H9 (cell line): ENCODE data around the gene NEURL1. TPM values are rescaled to one million over a fixed set of nuclear protein-coding genes. Genes with fewer than 3 reads are reported as not detected.

Source experiments
- DNase-seq: peaks from one replicate; pipeline ENCODE4 v3.0.0-alpha.2; 2017
- H2AFZ ChIP-seq: one replicate; pipeline ENCODE4 v1.6.1; 2013; ENCODE audit warnings: mild to moderate bottlenecking, low read length, control low read depth, moderate library complexity
- H2AK5ac ChIP-seq: 2 replicates; pipeline ENCODE4 v1.6.1; 2013; ENCODE audit warnings: low read length, control low read depth, mixed read lengths; ENCODE audit not compliant: insufficient read length
- H2BK120ac ChIP-seq: one replicate; pipeline ENCODE4 v1.6.1; 2013; ENCODE audit warnings: low read depth, mild to moderate bottlenecking, low read length, control low read depth, inconsistent platforms; ENCODE audit not compliant: poor library complexity, severe bottlenecking
- H2BK12ac ChIP-seq: 2 replicates; pipeline ENCODE4 v1.6.1; 2013; ENCODE audit warnings: low read length, control low read depth, mixed read lengths, low read depth; ENCODE audit not compliant: insufficient read length
- H2BK15ac ChIP-seq: 2 replicates; pipeline ENCODE4 v1.6.1; 2013; ENCODE audit warnings: low read depth, low read length, control low read depth
- H2BK20ac ChIP-seq: one replicate; pipeline ENCODE4 v1.6.1; 2013; ENCODE audit warnings: low read depth, mild to moderate bottlenecking, low read length, control low read depth, inconsistent platforms; ENCODE audit not compliant: poor library complexity, severe bottlenecking
- H2BK5ac ChIP-seq: 2 replicates; pipeline ENCODE4 v1.6.1; 2013; ENCODE audit warnings: low read length, control low read depth, mixed read lengths; ENCODE audit not compliant: insufficient read length
- H3K14ac ChIP-seq: 2 replicates; pipeline ENCODE4 v1.6.1; 2013; ENCODE audit warnings: low read length, control low read depth; ENCODE audit not compliant: insufficient read depth
- H3K18ac ChIP-seq: 2 replicates; pipeline ENCODE4 v1.6.1; 2013; ENCODE audit warnings: low read depth, mild to moderate bottlenecking, mixed read lengths, low read length, control low read depth; ENCODE audit not compliant: insufficient read length
- H3K23ac ChIP-seq: 2 replicates; pipeline ENCODE4 v1.6.1; 2013; ENCODE audit warnings: low read length, control low read depth, mixed read lengths, low read depth; ENCODE audit not compliant: insufficient read length
- H3K23me2 ChIP-seq: 2 replicates; pipeline ENCODE4 v1.6.1; 2013; ENCODE audit warnings: low read depth, mild to moderate bottlenecking, mixed read lengths, low read length, control low read depth; ENCODE audit not compliant: insufficient read length, poor library complexity, severe bottlenecking
- H3K27ac ChIP-seq: 2 replicates; pipeline ENCODE4 v1.5.1; 2013; ENCODE audit warnings: low read length, control low read depth, mixed read lengths, low read depth; ENCODE audit not compliant: insufficient read length
- H3K27me3 ChIP-seq: 2 replicates; pipeline ENCODE4 v1.6.1; 2013; ENCODE audit warnings: low read length, control low read depth, inconsistent platforms; ENCODE audit not compliant: insufficient read depth
- H3K4ac ChIP-seq: 2 replicates; pipeline ENCODE4 v1.6.1; 2013; ENCODE audit warnings: low read depth, mild to moderate bottlenecking, control low read depth, inconsistent platforms, low read length, moderate library complexity
- H3K4me1 ChIP-seq: 2 replicates; pipeline ENCODE4 v1.6.1; 2013; ENCODE audit warnings: low read length, control low read depth, inconsistent platforms; ENCODE audit not compliant: insufficient read depth
- H3K4me2 ChIP-seq: 2 replicates; pipeline ENCODE4 v1.6.1; 2013; ENCODE audit warnings: low read length, control low read depth, mixed read lengths; ENCODE audit not compliant: insufficient read length, insufficient read depth
- H3K56ac ChIP-seq: 2 replicates; pipeline ENCODE4 v1.6.1; 2013; ENCODE audit warnings: low read depth, mild to moderate bottlenecking, mixed read lengths, low read length, control low read depth; ENCODE audit not compliant: insufficient read length
- H3K79me1 ChIP-seq: 2 replicates; pipeline ENCODE4 v1.6.1; 2013; ENCODE audit warnings: low read depth, mild to moderate bottlenecking, moderate library complexity, low read length, control low read depth, inconsistent platforms; ENCODE audit not compliant: insufficient read depth, poor library complexity, severe bottlenecking
- H3K79me2 ChIP-seq: 2 replicates; pipeline ENCODE4 v1.6.1; 2013; ENCODE audit warnings: low read length, control low read depth, inconsistent platforms; ENCODE audit not compliant: insufficient read depth
- H3K9ac ChIP-seq: 2 replicates; pipeline ENCODE4 v1.6.1; 2013; ENCODE audit warnings: low read length, control low read depth, mixed read lengths; ENCODE audit not compliant: insufficient read length; ENCODE audit errors: extremely low read depth
- H3K9me3 ChIP-seq: one replicate; pipeline ENCODE4 v1.6.1; 2013; ENCODE audit warnings: low read depth, low read length, inconsistent platforms; ENCODE audit not compliant: control insufficient read depth
- H3T11ph ChIP-seq: one replicate; pipeline ENCODE4 v1.6.1; 2013; ENCODE audit warnings: mild to moderate bottlenecking, low read length, control low read depth, inconsistent platforms
- H4K20me1 ChIP-seq: one replicate; pipeline ENCODE4 v1.6.1; 2013; ENCODE audit not compliant: control insufficient read depth, insufficient read length, insufficient read depth
- H4K5ac ChIP-seq: 2 replicates; pipeline ENCODE4 v1.6.1; 2013; ENCODE audit warnings: low read depth, mild to moderate bottlenecking, mixed read lengths, low read length, control low read depth; ENCODE audit not compliant: insufficient read length
- H4K8ac ChIP-seq: replicated peaks from 2 replicates; pipeline ENCODE4 v1.6.1; 2013; ENCODE audit warnings: low read length, control low read depth, mixed read lengths, low read depth; ENCODE audit not compliant: insufficient read length
- H4K91ac ChIP-seq: 2 replicates; pipeline ENCODE4 v1.6.1; 2013; ENCODE audit warnings: low read depth, mild to moderate bottlenecking, moderate library complexity, mixed read lengths, low read length, control low read depth; ENCODE audit not compliant: insufficient read length
- H3K27ac Mint-ChIP-seq, 3 experiments: 2 replicates in 2 of 3; 3 replicates in 1 of 3; pipeline ENCODE4 v1.8.0; 2020 to 2021; ENCODE audit warnings: mixed read lengths in 3 of 3, mild to moderate bottlenecking in 1 of 3, moderate library complexity in 1 of 3
- H3K27me3 Mint-ChIP-seq: 2 replicates; pipeline ENCODE4 v1.8.0; 2021; ENCODE audit warnings: low read depth, mild to moderate bottlenecking, moderate library complexity, mixed read lengths
- H3K36me3 Mint-ChIP-seq, 3 experiments: 2 replicates in 2 of 3; 3 replicates in 1 of 3; pipeline ENCODE4 v1.8.0; 2020 to 2021; ENCODE audit warnings: low read depth in 3 of 3, mixed read lengths in 3 of 3; ENCODE audit not compliant: insufficient read depth in 1 of 3
- H3K4me1 Mint-ChIP-seq, 2 experiments: 2 replicates each; pipeline ENCODE4 v1.8.0; 2020; ENCODE audit warnings: mixed read lengths in 2 of 2
- H3K4me3 Mint-ChIP-seq, 2 experiments: 2 replicates in 1 of 2; 3 replicates in 1 of 2; pipeline ENCODE4 v1.8.0; 2020 to 2021; ENCODE audit warnings: mild to moderate bottlenecking in 2 of 2, mixed read lengths in 2 of 2, moderate library complexity in 1 of 2
- H3K9me3 Mint-ChIP-seq, 2 experiments: 2 replicates in 1 of 2; 3 replicates in 1 of 2; pipeline ENCODE4 v1.8.0; 2020; ENCODE audit warnings: mild to moderate bottlenecking in 2 of 2, mixed read lengths in 2 of 2, moderate library complexity in 1 of 2
- CTCF ChIP-seq: fragments of 200-600 bp; sonication (generic); conservative IDR thresholded peaks from 3 replicates; pipeline ENCODE4 v1.8.0; 2021; ENCODE audit warnings: antibody characterized with exemption, mild to moderate bottlenecking
- WGBS: extraction: QIAGEN DNeasy Blood & Tissue Kit; methylation state at CpG from one replicate; pipeline ENCODE4 v1.1.7; 2013; ENCODE audit warnings: missing lambda C conversion rate, low lambda C conversion rate, mixed read lengths; ENCODE audit not compliant: insufficient read length; ENCODE audit errors: extremely low coverage; 5-methylcytosine and 5-hydroxymethylcytosine counted together
- total RNA-seq: library from RNA; stranded (reverse); gene quantifications from 2 replicates; pipeline ENCODE4 v1.2.1, GENCODE V29; 2021

Gene NEURL1
- total RNA-seq, 1 experiment from 2014 or later: 1.2 TPM

- H3K27ac Mint-ChIP-seq: no peak overlapping the region
- H3K4me3 Mint-ChIP-seq: no peak overlapping the region
Observed at GRCh38 chr10:103599211-103599610, 105.7 kb downstream of the NEURL1 start.

More at GRCh38 chr10:103599211-103599610, 105.7 kb downstream of the NEURL1 start:
- no peaks in the 10 kb centered on the region for H4K20me1 ChIP-seq
- H2BK15ac ChIP-seq: no peak overlapping the region
- H2BK20ac ChIP-seq: no peak overlapping the region
- DNase-seq: no peak
- H3K23ac ChIP-seq: no peak overlapping the region
- no peaks in the 10 kb centered on the region for H3K9me3 ChIP-seq
- H3K4ac ChIP-seq: no peak overlapping the region
- peaks cover 0 to 5% (median 1%) of the 10 kb centered on the region in 3 experiments; a peak in 2 of 7 replicates for H3K36me3 Mint-ChIP-seq
- no peak overlapping the region for H2AFZ ChIP-seq
- H3K56ac ChIP-seq: no peak overlapping the region
- no peak overlapping the region for H2AK5ac ChIP-seq
- no peak overlapping the region for H3K18ac ChIP-seq
- peaks cover 4% of the 10 kb centered on the region; the same call in 1 of the 2 replicates for H3K27me3 Mint-ChIP-seq
- H4K91ac ChIP-seq: no peak overlapping the region
- H2BK12ac ChIP-seq: no peak overlapping the region
- H2BK120ac ChIP-seq: no peak overlapping the region
- no peaks in the 10 kb centered on the region for H3K4me1 ChIP-seq
- H3K4me1 Mint-ChIP-seq: peaks cover 9 to 19% of the 10 kb centered on the region in 2 experiments
- no CpG with 5 or more reads among the region's 3 CpGs for WGBS
- no peaks in the 10 kb centered on the region for H3K23me2 ChIP-seq
- H3K14ac ChIP-seq: no peak overlapping the region
- H3K9ac ChIP-seq: no peak overlapping the region
- no peak overlapping the region for H2BK5ac ChIP-seq
- H3K9me3 Mint-ChIP-seq: no peaks in the 10 kb centered on the region
- no peaks in the 10 kb centered on the region for H3K79me1 ChIP-seq
- H4K5ac ChIP-seq: no peak overlapping the region
- no peak for TF ChIP-seq CTCF
- H3K4me2 ChIP-seq: no peak overlapping the region
- H3K27me3 ChIP-seq: no peaks in the 10 kb centered on the region
- no peaks in the 10 kb centered on the region for H3K79me2 ChIP-seq
- no peak overlapping the region for H3T11ph ChIP-seq
- H4K8ac ChIP-seq: no peak overlapping the region
- no peak overlapping the region for H3K27ac ChIP-seq
